Suppressor macrophage treated with lipopolysaccharide for 1 hour (primary cell): ENCODE results near the gene BBS4.

Source experiments
- DNase-seq, 3 donors: peaks; one replicate each; pipeline ENCODE4 v3.0.0-alpha.2; 2020 to 2022

Gene BBS4

GRCh38 chr15:72766780-72767179 lies 80.8 kb downstream of the BBS4 start:
- no peak for DNase-seq

- DNase-seq, result no peak
Measured at GRCh38 chr15:72770673-72771328, 84.8 kb downstream of the BBS4 start.

- no peak for DNase-seq
Measured at GRCh38 chr15:72771329-72771725, 85.3 kb downstream of the BBS4 start.

GRCh38 chr15:72774696-72775383 lies 88.8 kb downstream of the BBS4 start:
- peak in 2 of 3 donors; percentile 64 to 76 for DNase-seq

GRCh38 chr15:72778796-72779195 lies 92.8 kb downstream of the BBS4 start:
- DNase-seq, result no peak

- peak; percentile 48 to 71 (median 54) for DNase-seq
Measured at GRCh38 chr15:72781631-72782030, 95.6 kb downstream of the BBS4 start.

- peak in 2 of 3 donors; percentile 35 to 36 for DNase-seq
Measured at GRCh38 chr15:72782274-72783003, 96.4 kb downstream of the BBS4 start.

GRCh38 chr15:72783004-72783639 lies 97.1 kb downstream of the BBS4 start:
- peak; percentile 87 to 96 (median 95) for DNase-seq

- peak; percentile 95 to 98 (median 96) for DNase-seq
Measured at GRCh38 chr15:72783640-72784455, 97.8 kb downstream of the BBS4 start, which contains the start of gene ADPGK. Gene ADPGK, minus strand, starts transcription at chr15:72783758. Its CDS starts 67 bp downstream, at chr15:72783691.

- no peak for DNase-seq
Measured at GRCh38 chr15:72784456-72784876, 98.5 kb downstream of the BBS4 start.

GRCh38 chr15:72785432-72785831 lies 99.4 kb downstream of the BBS4 start:
- DNase-seq, result peak; percentile 76 to 78 (median 76)

GRCh38 chr15:72785841-72786240 lies 99.8 kb downstream of the BBS4 start:
- peak in 1 of 3 donors; percentile 23 for DNase-seq

- DNase-seq, result no peak
Measured at GRCh38 chr15:72786242-72786641, 100.2 kb downstream of the BBS4 start.

- no peak for DNase-seq
Measured at GRCh38 chr15:72786676-72787345, 100.8 kb downstream of the BBS4 start.

- DNase-seq, result no peak
Measured at GRCh38 chr15:72787526-72787925, 101.5 kb downstream of the BBS4 start.
